Muscle of arm (tissue), 12 donors: ENCODE results near the gene KCNC3. TPM values are rescaled to one million over a fixed set of nuclear protein-coding genes. Genes with fewer than 3 reads are reported as not detected.

ENCODE experiments used
- DNase-seq: peaks from one replicate; pipeline ENCODE4 v3.0.0-alpha.2; 2013
- polyA plus RNA-seq, 12 donors: library from polyadenylated mRNA; unstranded; fragments of 120-200 nt; gene quantifications; one replicate each; pipeline ENCODE4 v1.2.1, GENCODE V29; 2013; ENCODE audit not compliant: insufficient read length in 12 of 12

KCNC3 gene
- polyA plus RNA-seq, 12 donors, result 0.69 to 6.7 (median 1.2) TPM; not detected in 1

DNA sequence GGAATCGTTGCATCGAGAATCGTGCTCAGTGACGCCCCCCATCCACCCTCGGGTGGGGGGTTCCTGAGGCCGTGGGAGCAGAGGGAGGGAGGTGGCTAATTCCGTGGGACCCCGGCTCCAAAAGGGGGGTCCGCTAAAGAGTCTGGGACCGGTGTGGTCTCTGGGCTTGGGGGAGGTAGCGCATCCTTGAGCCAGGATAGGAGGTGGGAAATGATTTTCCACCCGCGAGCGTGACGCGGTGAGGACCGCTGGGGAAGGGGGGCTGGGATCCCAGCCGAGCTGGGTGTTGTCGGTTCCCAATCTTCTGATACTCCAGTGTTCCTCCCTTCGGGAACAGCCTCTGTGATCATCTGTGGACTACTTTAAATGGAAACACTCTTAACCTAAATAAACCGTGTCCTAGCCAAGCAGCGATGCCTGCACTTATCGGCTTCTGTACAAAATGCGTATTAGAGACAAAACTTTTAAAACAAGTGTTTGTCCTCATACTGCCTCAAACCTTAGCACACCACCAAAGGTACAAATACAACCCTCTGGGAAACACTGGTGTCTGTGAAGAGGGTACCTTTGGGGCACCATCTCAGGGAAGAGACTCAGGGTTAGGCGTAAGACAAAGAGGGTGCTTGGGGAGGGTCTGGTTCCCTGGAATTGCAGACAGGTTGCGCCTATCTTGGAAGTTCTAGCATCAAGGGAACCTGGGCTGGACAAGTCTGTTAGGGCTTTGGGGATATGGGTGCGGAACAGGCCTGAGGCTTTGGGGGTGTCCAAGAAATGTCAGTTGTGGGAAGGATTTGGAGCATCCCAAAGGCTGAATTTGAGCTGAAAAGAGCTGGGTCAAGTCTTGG is 16.0 kb downstream of the KCNC3 start:
- no peak for DNase-seq

DNA sequence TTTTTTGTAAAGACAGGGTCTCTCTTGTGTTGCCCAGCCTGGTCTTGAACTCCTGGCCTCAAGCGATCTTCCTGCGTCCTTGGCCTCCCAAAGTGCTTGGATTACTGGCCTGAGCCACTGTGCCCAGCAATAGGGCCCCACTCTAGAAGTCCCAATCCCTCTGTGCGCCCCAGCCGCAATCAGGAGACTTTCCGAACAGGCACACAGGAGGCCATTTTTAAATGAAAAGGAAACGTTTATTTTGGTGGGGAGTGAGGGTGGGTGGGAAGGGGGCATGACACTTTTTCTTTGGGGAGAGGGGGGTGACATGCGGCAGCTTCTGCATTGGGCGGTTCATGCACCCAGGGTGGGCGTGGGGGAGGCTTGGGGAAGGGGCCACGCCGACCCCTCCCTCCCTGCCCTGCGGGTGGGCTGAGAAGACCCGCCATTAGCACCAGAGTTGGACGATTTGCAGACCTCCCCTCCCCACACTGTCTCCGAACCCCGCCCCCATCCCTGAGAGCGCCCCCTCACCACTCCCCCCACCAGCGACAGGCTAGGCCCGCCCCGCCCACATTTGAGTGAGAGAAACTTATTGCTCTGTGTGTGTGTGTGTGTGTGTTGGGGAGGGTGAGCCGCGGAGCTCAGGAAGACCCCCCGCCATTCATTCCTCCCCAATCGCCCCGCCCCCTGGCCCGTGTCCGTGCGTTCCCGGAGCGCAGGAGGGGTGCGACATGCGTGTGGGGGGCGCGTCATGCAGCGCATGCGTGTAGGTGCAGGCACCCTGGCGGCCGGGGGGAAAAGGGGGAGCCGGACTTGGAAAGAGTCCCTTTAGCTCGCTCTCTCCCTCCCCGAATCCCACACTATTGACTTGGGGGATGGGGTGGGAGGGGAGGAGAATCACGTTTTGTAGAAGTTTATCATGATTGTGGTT is 17.2 kb downstream of the KCNC3 start:
- DNase-seq, result no peak

DNA sequence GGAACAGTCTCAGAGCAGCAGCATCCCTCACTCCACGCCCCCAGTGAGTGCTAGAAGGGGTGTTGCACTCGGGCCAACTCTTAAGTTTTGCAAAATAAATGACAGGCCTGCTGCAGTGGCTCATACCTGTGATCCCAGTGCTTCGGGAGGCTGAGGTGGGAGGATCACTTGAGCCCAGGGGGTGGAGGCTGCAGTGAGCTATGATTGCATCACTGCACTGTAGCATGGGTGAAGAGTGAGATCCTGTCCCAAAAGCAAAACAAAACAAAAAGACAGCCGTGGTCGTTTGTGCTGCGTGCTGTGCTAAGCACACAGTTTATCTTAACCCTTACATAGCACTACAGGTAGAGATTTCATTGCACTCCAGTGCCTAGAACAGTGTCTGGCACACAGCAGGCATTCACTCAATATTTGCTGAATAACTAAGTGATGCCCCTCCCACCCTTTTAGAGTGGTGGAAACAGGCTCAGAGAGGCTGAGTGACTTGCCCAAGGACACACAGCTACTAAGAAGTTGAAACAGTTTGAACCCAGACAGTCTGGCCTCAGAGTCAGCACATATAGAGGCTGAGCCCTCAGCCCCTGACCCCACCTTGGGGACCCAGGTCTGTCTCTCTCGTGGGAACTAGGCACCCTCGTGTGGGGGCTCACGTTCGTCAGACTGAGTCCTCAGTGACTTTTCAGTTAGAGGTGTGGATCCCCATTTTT is 18.3 kb downstream of the KCNC3 start:
- DNase-seq, result no peak

DNA sequence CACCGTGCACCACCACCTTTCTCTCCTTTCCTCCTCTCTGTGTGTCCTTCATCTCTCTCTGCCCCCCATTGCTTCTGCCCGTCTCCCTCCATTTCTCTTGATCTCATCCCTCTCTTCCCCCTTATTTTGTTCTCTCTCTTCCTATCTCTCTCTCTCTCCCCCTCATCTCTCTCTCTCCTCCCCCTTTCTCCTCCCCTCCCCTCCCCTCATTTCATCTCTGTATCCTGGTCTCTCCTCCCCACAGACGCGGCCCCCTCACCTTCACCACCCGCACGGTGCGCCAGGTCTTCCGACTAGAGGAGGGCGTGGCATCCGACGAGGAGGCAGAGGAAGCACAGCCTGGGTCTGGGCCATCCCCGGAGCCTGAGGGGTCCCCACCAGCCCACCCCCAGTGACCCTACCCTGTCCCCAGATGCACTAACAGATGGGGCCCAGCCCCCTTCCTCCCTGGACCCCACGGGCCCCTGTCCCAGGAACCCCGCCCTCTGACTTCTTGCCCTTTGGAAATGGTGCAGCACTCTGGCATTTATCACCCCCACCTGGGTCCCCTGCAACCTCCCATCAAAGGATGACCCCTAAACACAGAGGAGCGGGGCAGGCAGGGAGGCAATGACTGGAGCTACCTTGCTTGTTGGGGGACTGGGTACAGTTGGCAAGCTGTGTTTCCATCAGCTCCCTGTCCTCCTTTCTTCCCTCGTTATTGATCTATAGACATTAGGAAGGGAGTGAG is 19.6 kb downstream of the KCNC3 start:
- DNase-seq, result no peak

DNA sequence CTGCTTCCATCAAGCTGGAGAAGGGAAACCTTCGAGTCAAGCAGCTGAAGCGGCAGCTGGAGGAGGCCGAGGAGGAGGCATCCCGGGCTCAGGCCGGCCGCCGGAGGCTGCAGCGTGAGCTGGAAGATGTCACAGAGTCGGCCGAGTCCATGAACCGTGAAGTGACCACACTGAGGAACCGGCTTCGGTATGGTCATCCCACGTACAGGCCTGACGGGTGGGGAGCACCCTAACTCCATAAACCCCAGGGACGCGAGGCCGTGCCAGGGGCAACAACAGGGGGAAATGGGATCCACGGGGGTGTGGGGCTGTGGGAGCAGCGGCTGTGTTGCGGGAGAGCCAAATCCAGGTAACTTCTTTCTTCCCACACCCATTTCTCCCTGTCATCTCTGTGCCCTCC is 20.2 kb downstream of the KCNC3 start:
- no peak for DNase-seq

DNA sequence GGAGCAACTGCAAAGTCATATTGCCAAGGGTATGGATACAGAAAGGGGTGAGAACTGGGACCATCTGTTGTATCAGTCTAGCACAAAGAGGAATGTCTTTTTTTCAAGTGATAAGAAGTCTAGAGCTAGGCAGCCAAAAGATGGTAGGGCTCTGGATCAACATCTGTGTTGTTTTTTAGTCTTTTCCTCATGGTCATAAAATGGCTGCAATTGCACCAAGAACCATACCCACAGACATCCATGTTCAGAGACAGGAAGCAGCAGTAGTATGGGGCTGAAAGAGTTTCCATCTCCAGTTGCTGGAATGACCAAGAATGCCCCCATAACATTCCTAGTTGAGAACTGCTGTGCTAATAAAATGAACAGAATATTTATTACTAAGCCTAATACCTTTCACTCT is 25.6 kb downstream of the KCNC3 start:
- DNase-seq, result no peak

DNA sequence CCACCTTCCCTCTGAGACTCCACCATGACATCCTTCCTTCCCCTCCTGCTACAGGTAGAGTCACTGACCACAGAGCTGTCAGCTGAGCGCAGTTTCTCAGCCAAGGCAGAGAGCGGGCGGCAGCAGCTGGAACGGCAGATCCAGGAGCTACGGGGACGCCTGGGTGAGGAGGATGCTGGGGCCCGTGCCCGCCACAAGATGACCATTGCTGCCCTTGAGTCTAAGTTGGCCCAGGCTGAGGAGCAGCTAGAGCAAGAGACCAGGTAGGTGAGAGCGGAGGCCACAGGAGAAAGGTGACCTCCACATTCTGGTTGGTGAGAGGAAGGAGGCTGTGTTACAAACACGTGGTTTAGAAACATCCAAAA is 27.6 kb downstream of the KCNC3 start:
- DNase-seq, result no peak

DNA sequence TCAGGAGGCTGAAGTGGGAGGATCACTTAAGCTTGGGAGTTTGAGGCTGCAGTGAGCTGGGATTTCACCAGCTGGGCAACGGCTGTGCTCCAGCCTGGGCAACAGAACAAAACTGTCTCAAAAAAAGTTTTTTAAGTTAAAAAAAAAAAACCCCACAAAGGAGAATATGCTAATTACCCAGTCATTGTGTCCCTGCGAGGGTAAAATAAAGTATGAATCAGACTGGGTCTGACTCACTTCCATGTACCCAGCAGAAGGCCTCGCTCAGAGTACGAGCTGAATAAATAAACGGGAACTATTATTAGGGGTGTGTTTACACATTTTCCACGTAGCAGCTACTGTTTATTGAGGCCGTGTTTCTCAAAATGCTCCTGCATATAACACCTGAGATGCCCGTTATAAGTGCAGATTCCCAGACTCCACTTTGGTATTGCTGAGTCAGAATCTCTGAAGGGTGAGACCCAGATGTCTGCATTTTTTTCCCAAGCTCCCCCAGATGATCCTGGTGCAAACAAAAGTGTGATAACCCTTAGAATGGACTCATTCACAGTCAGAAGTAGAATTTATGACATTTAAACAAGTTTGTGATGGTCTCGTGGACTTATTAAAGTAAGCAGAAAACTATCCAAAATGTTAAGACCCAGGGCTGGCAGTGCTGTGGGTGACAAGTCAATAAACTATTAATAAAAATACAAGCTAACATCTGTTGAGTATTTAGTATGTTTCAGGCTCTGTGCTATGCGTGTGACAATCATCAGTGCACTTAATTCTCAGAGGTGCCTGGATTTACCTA is 28.2 kb downstream of the KCNC3 start:
- no peak for DNase-seq

DNA sequence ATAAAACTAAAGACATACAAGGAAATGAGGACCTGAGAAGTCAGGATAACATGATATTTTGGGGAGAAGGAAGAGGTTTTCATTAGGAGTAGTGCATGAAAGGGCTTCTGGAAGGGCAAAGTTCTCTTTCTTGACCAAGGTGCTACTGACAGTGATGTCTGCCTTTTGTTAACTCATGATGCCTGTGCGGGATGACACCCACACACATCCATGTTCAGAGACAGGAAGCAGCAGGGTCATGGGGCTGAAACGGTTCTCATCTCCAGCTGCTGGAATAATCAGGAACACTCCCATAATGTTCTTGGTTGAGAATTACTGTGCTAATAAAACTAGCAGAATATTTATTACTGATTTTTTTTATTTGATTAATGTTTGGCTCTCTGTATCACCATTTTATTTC is 29.1 kb downstream of the KCNC3 start:
- no peak for DNase-seq

DNA sequence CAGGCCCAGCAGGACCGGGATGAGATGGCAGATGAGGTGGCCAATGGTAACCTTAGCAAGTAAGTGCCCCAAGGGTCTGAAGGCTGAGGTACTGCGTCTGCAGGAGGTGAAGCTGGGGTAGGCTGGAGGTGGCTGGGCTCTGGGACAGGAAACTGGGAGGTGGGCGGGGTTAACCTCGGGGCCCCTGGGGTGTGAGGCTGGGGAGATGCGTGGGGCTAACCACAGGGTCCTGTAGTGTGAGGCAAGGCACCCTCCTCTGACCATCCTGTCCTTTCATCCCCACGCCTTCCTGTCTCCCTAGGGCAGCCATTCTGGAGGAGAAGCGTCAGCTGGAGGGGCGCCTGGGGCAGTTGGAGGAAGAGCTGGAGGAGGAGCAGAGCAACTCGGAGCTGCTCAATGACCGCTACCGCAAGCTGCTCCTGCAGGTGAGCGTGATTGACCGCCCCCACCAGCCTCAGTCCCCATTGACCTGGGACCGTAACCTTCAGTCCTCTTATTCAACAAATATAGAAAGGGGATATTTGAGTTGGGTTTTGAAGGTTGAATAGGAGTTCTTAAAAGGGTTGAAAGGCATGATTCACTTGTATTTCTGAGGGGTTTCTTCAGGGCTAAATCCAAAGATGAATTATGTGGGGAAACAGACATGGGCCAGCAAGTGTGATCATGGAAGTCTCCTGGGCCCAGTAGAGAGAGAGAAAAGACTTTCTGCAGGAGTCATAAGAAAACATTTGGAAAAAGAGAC is 35.7 kb downstream of the KCNC3 start:
- no peak for DNase-seq

DNA sequence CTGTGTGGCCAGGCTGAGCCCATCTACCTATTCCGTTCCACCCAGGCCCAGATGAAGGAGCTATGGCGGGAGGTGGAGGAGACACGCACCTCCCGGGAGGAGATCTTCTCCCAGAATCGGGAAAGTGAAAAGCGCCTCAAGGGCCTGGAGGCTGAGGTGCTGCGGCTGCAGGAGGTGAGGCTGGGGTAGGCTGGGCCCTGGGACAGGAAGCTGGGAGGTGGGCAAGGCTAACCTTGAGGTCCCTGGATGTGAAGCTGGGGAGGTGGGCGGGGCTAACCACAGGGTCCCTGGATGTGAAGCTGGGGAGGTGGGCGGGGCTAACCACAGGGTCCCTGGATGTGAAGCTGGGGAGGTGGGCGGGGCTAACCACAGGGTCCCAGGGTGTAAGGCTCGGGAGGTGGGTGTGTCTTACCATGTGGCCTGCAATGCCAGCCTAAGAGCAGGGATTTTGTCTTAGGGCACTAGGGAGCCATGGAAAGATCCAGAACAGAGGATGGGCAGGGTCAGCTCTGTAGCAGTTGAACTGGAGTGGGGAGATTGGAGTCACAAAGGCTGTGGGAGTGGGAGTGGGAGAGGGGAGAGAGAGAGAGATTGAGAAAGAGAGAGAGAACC is 36.9 kb downstream of the KCNC3 start:
- no peak for DNase-seq

DNA sequence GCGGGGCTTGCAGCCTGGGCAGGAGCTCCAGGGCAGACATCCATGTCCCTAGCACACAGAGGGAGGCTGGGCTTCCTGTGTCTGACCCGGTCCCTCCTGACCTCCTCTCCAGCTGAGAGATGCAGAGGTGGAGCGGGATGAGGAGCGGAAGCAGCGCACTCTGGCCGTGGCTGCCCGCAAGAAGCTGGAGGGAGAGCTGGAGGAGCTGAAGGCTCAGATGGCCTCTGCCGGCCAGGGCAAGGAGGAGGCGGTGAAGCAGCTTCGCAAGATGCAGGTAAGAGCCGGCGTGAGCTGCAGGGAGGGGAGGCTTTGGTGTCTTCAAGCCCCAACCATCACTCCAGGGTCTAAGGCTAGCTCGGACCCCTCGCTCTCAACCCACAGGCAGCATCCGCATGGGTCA is 38.4 kb downstream of the KCNC3 start:
- DNase-seq, result no peak

DNA sequence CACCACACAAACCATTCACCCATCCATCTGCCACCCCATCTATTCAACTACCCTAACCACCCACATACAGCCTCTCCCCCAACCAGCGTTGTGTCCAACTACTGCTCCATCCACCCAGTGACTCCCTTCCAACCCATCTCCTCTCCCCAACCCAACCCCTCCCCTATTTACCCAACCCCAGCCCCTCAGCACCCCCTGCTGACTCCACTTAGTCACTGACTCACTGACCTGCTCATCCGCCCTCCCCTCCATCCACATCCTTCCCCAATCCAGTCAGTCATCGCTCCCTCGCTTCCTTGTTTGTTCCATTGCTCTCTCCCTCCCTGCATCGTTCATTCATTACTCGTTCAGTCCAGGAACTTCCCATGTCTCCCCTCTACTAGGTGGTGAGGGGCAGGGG is 39.2 kb downstream of the KCNC3 start:
- DNase-seq, result no peak

DNA sequence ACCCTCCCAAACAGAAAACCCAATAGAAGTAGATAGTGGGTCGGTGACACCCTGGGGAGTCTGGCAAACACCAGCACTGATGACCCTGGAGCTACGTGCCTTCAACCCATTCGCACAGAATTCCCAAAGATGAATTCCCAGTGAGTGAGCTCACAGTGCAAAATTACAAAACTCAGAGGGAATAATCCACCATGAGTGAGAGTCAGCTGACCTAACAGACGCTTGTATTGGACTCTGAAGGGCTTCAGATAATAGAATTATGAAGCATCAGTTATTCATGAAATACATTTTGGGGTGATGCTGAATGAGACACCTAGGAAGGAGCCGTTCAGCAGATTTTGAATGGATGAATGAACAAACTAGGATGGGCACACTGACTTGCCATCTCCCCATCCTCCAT is 40.2 kb downstream of the KCNC3 start:
- no peak for DNase-seq

DNA sequence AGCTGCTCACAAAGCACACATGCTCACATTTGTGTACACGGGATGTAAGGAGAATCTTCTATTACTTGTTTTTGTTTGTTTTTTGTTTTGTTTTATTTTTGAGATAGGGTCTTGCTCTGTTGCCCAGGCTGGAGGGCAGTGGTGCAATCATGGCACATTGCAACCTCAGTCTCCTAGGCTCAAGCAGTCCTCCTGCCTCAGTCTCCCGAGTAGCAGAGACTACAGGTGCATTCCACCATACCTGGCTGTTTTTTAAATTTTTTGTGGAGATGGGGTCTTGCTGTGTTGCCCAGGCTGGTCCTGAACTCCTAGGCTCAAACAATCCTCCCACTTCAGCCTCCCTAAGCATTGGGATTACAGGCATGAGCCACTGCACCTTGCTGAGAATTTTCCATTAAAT is 41.8 kb downstream of the KCNC3 start:
- DNase-seq, result no peak

DNA sequence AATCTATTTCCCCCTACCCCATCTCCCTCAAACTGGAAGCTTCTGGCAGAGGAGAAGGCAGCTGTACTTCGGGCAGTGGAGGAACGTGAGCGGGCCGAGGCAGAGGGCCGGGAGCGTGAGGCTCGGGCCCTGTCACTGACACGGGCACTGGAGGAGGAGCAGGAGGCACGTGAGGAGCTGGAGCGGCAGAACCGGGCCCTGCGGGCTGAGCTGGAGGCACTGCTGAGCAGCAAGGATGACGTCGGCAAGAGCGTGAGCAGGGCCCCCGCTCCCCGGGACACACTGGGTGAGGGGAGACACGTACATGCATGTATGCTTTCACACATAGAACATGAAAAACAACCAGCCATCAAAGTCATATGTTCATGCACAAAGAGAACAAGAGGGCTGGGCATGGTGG is 42.7 kb downstream of the KCNC3 start:
- DNase-seq, result no peak

DNA sequence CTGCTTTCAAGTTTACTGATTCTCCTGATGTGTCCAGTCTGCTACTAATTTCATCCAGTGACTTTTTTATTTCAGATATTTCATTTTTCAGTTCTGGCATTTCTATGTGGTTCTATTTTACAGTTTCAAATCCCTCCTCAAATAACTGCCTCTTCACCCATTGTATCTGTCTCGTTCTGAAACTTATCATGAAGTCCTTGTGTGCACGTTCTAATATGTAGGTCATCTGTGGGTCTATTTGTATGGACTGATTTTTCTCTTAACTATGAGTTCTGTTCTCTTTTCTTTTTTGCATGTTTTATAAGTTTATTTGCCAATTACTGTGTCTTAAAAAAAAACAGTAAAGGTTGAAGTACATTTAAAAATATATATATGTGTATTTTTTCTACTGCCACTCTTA is 43.3 kb downstream of the KCNC3 start:
- DNase-seq, result no peak

DNA sequence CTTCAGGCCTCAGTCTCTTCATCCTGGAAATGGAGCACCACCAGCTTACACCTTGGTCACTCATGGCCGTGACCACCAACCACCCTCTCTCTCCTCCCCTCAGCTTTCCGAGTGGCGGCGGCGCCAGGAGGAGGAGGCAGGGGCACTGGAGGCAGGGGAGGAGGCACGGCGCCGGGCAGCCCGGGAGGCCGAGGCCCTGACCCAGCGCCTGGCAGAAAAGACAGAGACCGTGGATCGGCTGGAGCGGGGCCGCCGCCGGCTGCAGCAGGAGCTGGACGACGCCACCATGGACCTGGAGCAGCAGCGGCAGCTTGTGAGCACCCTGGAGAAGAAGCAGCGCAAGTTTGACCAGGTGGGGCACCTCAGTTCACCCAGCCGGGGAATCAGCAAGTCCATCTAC is 47.7 kb downstream of the KCNC3 start:
- no peak for DNase-seq

DNA sequence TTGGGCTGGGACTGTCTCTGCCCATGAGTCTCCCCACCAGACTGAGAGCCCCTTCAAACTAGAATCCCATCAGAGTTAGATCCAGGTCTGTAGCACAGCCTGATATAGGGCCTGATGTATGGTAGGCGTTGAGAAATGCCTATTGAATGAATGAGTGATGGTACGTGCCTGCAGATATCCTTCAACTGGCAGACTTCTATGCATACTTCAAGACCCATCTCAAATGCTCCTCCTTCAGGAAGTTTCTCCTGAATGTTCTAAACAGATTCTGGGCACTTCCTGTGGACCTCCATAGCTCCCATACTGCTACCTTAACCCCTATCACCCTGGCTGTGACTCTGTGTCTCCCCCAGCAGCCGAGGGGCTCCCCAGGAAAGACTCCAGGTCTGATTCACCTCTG is 48.2 kb downstream of the KCNC3 start:
- DNase-seq, result no peak

DNA sequence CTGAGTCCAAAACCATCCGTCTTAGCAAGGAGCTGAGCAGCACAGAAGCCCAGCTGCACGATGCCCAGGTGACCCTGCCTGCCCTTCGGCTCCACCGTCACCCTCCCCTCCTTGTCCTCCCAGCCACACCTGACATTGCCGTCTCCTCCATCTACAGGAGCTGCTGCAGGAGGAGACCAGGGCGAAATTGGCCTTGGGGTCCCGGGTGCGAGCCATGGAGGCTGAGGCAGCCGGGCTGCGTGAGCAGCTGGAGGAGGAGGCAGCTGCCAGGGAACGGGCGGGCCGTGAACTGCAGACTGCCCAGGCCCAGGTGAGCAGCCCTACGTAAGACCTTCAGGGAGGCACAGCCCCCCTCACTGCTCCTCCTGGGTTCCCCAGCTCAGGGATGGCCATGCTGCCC is 49.1 kb downstream of the KCNC3 start:
- no peak for DNase-seq
